HEK293 (cell line): Measurements from ENCODE around the gene FIGNL2.

ENCODE experiments used
- CTCF ChIP-seq: fragments of 450-650 bp; formaldehyde crosslinking; IDR thresholded peaks from 2 replicates; pipeline ENCODE4 v1.5.1; 2016; ENCODE audit warnings: missing biosample characterization, missing genetic modification characterization
- PATZ1 ChIP-seq: fragments of 450-650 bp; formaldehyde crosslinking; IDR thresholded peaks from 2 replicates; pipeline ENCODE4 v1.5.1; 2016; ENCODE audit warnings: missing biosample characterization, missing genetic modification characterization
- REST ChIP-seq: fragments of 450-650 bp; formaldehyde crosslinking; IDR thresholded peaks from 2 replicates; pipeline ENCODE4 v1.5.1; 2016; ENCODE audit warnings: missing biosample characterization, missing genetic modification characterization
- ZFP69B ChIP-seq: fragments of 450-650 bp; formaldehyde crosslinking; IDR thresholded peaks from 2 replicates; pipeline ENCODE4 v1.5.1; 2016; ENCODE audit warnings: missing biosample characterization, missing genetic modification characterization
- ZNF416 ChIP-seq: fragments of 450-650 bp; formaldehyde crosslinking; IDR thresholded peaks from 2 replicates; pipeline ENCODE4 v1.5.1; 2016; ENCODE audit warnings: missing biosample characterization, missing genetic modification characterization
- ZNF670 ChIP-seq: fragments of 450-650 bp; formaldehyde crosslinking; IDR thresholded peaks from 2 replicates; pipeline ENCODE4 v1.5.1; 2016; ENCODE audit warnings: missing biosample characterization, missing genetic modification characterization, low read depth

GRCh38 chr12:51815571-51815970, 32.9 kb downstream of the FIGNL2 start:
- no peak for TF ChIP-seq PATZ1 (tag by site-specific recombination)
- no peak for TF ChIP-seq ZFP69B (tag by site-specific recombination)
- no peak for TF ChIP-seq CTCF (tag by site-specific recombination)
- TF ChIP-seq ZNF416 (tag by site-specific recombination), result no peak
- TF ChIP-seq REST (tag by site-specific recombination), result no peak
- TF ChIP-seq ZNF670 (tag by site-specific recombination), result no peak
